Left lung (tissue), 14 donors: ENCODE results near the gene CEP44. TPM values are rescaled to one million over a fixed set of nuclear protein-coding genes. Genes with fewer than 3 reads are reported as not detected.

Source experiments
- ATAC-seq: fragments of 200-7000 bp; cut with Tn5 transposase; one replicate; pipeline ENCODE4 v1.9.1; 2020; ENCODE audit warnings: moderate library complexity
- DNase-seq, 4 donors: peaks; one replicate each; pipeline ENCODE4 v3.0.0-alpha.2; 2013 to 2020
- H3K27ac ChIP-seq, 2 donors: fragments of 200-600 bp; sonication (generic) in 1 of 2; one replicate each; pipeline versions ENCODE4 v1.5.0 to v1.8.0; 2020 to 2021
- H3K27me3 ChIP-seq, 2 donors: fragments of 200-600 bp; sonication (generic) in 1 of 2; one replicate each; pipeline versions ENCODE4 v1.5.0 to v1.8.0; 2020 to 2021
- H3K36me3 ChIP-seq, 2 donors: fragments of 200-600 bp; sonication (generic) in 1 of 2; one replicate each; pipeline versions ENCODE4 v1.5.0 to v1.8.0; 2020 to 2021
- H3K4me1 ChIP-seq, 2 donors: fragments of 200-600 bp; one replicate each; pipeline ENCODE4 v1.8.0; 2021
- H3K4me3 ChIP-seq, 2 donors: fragments of 200-600 bp; sonication (generic) in 1 of 2; one replicate each; pipeline versions ENCODE4 v1.5.0 to v1.8.0; 2020 to 2021; ENCODE audit warnings: mild to moderate bottlenecking in 1 of 2
- H3K9me3 ChIP-seq, 2 donors: fragments of 200-600 bp; sonication (generic) in 1 of 2; one replicate each; pipeline versions ENCODE4 v1.5.0 to v1.8.0; 2020 to 2021
- intact Hi-C, 2 donors: fragments of 100-400 bp; cut with DNase I; formaldehyde crosslinking; loops; one replicate each; pipeline versions ENCODE4 v1.11.2 to v1.14.2; 2022
- long read RNA-seq, 12 donors: library from polyadenylated mRNA in 2 of 12; unstranded in 2 of 12; transcript quantifications; one replicate each; pipeline ENCODE4 v2.0.0 and lab custom pipeline, GENCODE V29; 2019 to 2026
- polyA plus RNA-seq, 6 donors: library from polyadenylated mRNA; unstranded; fragments of 120-200 nt; gene quantifications; one replicate each; pipeline ENCODE4 v1.2.1, GENCODE V29; 2013; ENCODE audit not compliant: insufficient read length in 6 of 6
- total RNA-seq, 2 donors: library from RNA; stranded (reverse); fragmentation: NEBNext Ultra II Directional; extraction: Animal tissue kit (Norgen Biotek cat#: 25700); gene quantifications; one replicate each; pipeline ENCODE4 v1.2.1, GENCODE V29; 2021
- TF ChIP-seq, protein P1 (sequence below), 2 donors: fragments of 200-600 bp; sonication (generic) in 1 of 2; IDR thresholded peaks; one replicate each; pipeline versions ENCODE4 v1.5.0 to v1.8.0; 2021; ENCODE audit warnings: antibody characterized with exemption in 2 of 2
- donor health status: DM: no; HTN: yes; CAD: no.
- donor health status: DM: no; HTN: no; CAD: no.

Gene CEP44
- total RNA-seq (10 to 100 TPM; 11.9 to 12.9 TPM), polyA plus RNA-seq (10 to 100 TPM; 25.3 to 33.8 (median 28.4) TPM)
- long read RNA-seq, donor 1, partial matches to known transcripts: 0 of 3 reads
- long read RNA-seq, donor 1, other reads (novel, unspliced or antisense): 0 of 3 reads
- long read RNA-seq, donor 2, partial matches to known transcripts: 17 of 17 reads
- long read RNA-seq, donor 2, other reads (novel, unspliced or antisense): 0 of 17 reads
- long read RNA-seq, donor 3, partial matches to known transcripts: 12 of 12 reads
- long read RNA-seq, donor 3, other reads (novel, unspliced or antisense): 0 of 12 reads
- long read RNA-seq, donor 4, partial matches to known transcripts: 4 of 5 reads
- long read RNA-seq, donor 4, other reads (novel, unspliced or antisense): 1 of 5 reads
- long read RNA-seq, donor 5, partial matches to known transcripts: 0 of 1 reads
- long read RNA-seq, donor 5, other reads (novel, unspliced or antisense): 0 of 1 reads
- long read RNA-seq, donor 6, full-length matches to known transcripts: 3 of 13 reads
- long read RNA-seq, donor 6, partial matches to known transcripts: 10 of 13 reads
- long read RNA-seq, donor 6, other reads (novel, unspliced or antisense): 0 of 13 reads
- long read RNA-seq, donor 7: 0 reads
- long read RNA-seq, donor 8, full-length matches to known transcripts: 2 of 2 reads
- long read RNA-seq, donor 8, partial matches to known transcripts: 0 of 2 reads
- long read RNA-seq, donor 8, other reads (novel, unspliced or antisense): 0 of 2 reads
- long read RNA-seq, donor 9: 0 reads
- long read RNA-seq, donor 10, partial matches to known transcripts: 2 of 4 reads
- long read RNA-seq, donor 10, other reads (novel, unspliced or antisense): 2 of 4 reads
- long read RNA-seq, donor 11: 0 reads
- long read RNA-seq, donor 12: 0 reads

DNA sequence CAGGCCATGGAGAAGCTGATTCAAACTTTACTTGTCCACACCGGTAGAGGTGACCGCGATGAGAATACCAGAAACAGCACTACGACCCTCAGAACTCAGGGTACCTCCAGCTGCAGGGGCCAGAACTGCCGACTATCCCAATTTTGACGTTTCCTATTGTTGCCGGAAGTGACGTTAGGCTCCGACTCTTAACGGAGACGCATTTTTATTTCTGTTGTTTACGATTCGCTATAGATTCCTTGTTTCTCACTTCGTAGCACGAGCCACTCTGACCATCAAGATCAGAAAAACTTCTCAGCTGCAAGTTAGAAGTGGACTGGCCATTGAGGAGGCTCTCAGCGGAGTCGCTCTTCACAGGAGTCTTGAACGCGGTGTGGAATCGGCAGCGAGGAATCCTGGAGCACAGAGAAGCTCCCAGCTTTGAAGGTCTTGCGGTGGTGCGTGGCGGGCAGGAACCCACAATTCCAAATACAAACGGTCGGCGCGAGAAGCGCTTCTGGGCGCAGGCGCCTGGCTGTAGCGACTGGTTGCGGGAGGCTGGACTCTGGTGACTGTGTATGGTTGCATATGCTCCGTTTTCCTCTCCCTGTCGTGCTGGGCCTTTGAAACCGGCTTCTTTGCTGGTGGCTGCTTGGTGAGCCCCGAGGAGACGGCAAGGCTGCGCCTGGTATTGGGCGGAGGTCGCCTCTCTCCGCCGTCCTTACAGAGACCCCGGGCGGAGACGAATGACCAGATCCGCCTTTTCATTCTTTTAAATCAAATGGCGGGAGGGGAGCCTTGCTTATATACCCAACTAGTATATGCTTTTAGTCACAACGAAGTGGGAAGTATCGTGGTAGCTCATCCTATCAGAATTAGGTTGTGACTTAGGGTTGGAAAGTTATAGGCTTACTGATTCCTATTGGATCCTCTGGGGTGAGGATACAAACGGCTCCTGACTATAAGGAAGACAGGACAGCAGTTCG is at the start of gene CEP44, which contains the start of gene FBXO8:
CEP44 (plus strand) TSS at position 405 of the 965 bp plus-strand sequence. CDS start 15,211 bp downstream, outside the sequence.
FBXO8 (minus strand) TSS at position 161 of the 965 bp plus-strand sequence. CDS start 20,575 bp downstream, outside the sequence.
- Histone ChIP-seq H3K27ac (peak within 1 kb of the TSS; percentile 98), H3K4me3 (peak within 1 kb of the TSS; percentile 77 to 93), H3K27me3 (no peaks in the 10 kb centered on the region), H3K4me1 (peaks cover 5 to 51% of the 10 kb centered on the region in 2 donors), H3K9me3 (no peaks in the 10 kb centered on the region), H3K36me3 (no peaks in the 10 kb centered on the region)
- TF ChIP-seq, protein P1, sequence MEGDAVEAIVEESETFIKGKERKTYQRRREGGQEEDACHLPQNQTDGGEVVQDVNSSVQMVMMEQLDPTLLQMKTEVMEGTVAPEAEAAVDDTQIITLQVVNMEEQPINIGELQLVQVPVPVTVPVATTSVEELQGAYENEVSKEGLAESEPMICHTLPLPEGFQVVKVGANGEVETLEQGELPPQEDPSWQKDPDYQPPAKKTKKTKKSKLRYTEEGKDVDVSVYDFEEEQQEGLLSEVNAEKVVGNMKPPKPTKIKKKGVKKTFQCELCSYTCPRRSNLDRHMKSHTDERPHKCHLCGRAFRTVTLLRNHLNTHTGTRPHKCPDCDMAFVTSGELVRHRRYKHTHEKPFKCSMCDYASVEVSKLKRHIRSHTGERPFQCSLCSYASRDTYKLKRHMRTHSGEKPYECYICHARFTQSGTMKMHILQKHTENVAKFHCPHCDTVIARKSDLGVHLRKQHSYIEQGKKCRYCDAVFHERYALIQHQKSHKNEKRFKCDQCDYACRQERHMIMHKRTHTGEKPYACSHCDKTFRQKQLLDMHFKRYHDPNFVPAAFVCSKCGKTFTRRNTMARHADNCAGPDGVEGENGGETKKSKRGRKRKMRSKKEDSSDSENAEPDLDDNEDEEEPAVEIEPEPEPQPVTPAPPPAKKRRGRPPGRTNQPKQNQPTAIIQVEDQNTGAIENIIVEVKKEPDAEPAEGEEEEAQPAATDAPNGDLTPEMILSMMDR (IDR thresholded peaks at IDR 0.05): no peak
- intact Hi-C loops: no loop called here
- DNase-seq (peak; percentile 76 to 94 (median 88)), ATAC-seq (peak; percentile 87)

GRCh38 chr4:174236359-174236758 is 47.4 kb upstream of the CEP44 start:
- ATAC-seq (no peak), DNase-seq (no peak)
- no peaks in the 10 kb centered on the region for H3K27me3 ChIP-seq
- no peak overlapping the region for H3K27ac ChIP-seq
- intact Hi-C loops: no loop called here
- no peaks in the 10 kb centered on the region for H3K9me3 ChIP-seq
- H3K36me3 ChIP-seq: peaks cover 0 to 35% of the 10 kb centered on the region in 2 donors
- no peaks in the 10 kb centered on the region for H3K4me1 ChIP-seq
- TF ChIP-seq, protein P1 (IDR thresholded peaks at IDR 0.05): no peak
- H3K4me3 ChIP-seq: no peak overlapping the region

DNA sequence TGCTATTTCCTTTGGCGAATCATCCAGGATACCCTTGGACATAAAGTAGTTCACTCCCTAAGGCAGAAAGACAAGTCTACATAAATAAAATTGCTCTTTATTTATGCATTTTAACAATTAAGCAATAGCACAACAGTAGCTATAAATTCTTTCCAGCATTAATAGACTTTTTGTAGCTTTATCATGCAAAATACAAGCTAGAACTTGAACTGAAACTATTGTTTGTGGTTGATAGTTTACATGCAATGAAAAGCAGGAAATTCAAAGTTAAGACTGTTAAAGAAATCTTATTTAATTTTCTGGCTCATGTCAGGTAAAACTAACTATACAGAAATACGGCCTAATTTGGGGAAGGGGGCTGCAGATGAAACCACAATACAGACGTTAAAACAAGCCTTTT is 42.5 kb upstream of the CEP44 start:
- no peaks in the 10 kb centered on the region for H3K9me3 ChIP-seq
- H3K27me3 ChIP-seq: no peaks in the 10 kb centered on the region
- peaks cover 0 to 30% of the 10 kb centered on the region in 2 donors for H3K36me3 ChIP-seq
- intact Hi-C loops: no loop called here
- no peak for DNase-seq
- TF ChIP-seq, protein P1 (IDR thresholded peaks at IDR 0.05): no peak
- H3K4me3 ChIP-seq: no peak overlapping the region
- H3K27ac ChIP-seq: no peak overlapping the region
- H3K4me1 ChIP-seq: no peaks in the 10 kb centered on the region
- ATAC-seq: no peak

DNA sequence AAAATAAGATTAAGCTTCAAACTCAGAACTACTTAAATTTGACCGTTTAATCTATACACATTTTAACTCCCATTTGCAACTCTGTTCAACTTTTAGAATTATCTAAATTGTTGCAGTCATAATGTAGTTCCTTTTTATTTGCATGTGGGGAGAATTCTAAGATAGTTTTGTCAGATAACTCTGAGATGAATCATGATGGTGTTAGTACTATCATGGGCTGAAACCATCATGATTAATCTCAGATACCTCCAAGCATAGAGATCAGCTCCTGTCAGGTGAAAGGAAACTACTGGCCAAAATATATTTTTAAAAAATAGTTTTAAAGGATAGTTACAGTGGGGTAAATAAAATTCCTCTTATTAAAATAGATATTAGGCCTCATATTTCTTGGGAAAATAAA is 39.3 kb upstream of the CEP44 start:
- intact Hi-C loops: no loop called here
- no peaks in the 10 kb centered on the region for H3K27me3 ChIP-seq
- TF ChIP-seq, protein P1 (IDR thresholded peaks at IDR 0.05): no peak
- H3K4me3 ChIP-seq: no peak overlapping the region
- no peak overlapping the region for H3K27ac ChIP-seq
- peaks cover 0 to 12% of the 10 kb centered on the region in 2 donors for H3K36me3 ChIP-seq
- DNase-seq: no peak
- H3K4me1 ChIP-seq: no peaks in the 10 kb centered on the region
- no peaks in the 10 kb centered on the region for H3K9me3 ChIP-seq
- no peak for ATAC-seq
